HG02571 (cell line): ENCODE results near the gene DPEP1.
"Not testable (repeated sequence)": the region's sequence is repeated elsewhere in the genome, so short reads cannot be mapped to it uniquely, and the experiment has no call there.

ENCODE experiments used
- ATAC-seq: cut with Tn5 transposase; IDR thresholded peaks from one replicate; pipeline ENCODE4 v1.9.1; 2021; ENCODE audit warnings: mild to moderate bottlenecking, moderate library complexity; ENCODE audit not compliant: unreplicated experiment

DPEP1 gene

GRCh38 chr16:89577055-89577759, 36.2 kb upstream of the DPEP1 start:
- ATAC-seq, result no peak

DNA sequence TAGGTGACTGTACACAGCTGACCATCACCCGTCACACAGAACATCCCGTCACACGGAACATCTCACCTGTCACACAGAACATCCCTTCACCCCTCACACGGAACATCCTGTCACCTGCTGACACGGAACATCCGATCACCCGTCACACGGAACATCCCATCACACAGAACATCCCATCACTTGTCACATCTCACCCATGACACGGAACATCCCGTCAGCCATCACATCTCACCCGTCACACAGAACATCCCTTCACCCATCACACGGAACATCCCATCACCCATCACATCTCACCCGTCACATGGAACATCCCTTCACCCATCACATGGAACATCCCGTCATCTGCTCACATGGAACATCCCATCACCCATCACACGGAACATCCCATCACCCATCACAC, 34.1 kb upstream of the DPEP1 start:
- ATAC-seq, result no peak

DNA sequence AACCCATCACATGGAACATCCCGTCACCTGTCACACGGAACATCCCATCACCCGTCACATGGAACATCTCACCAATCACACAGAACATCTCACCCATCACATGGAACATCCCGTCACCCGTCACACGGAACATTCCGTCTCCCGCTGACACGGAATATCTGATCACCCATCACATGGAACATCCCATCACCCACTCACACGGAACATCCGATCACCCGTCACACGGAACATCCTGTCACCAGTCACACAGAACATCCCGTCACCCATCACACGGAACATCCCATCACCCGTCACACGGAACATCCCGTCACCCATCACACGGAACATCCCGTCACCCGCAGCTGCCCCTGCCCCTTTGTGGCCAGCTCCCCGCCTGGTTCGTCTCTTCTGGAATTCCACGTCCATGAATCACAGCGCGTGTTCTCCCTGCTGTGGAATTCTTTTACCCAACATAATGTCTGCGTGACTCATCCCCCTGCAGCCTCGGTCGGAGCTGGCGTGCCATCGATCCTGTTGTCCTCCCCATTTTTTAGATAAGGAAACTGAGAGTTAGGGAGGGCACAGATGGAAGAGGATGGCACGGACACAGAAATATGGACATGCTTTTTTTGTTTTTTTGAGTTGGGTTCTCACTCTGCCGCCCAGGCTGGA, 32.3 kb upstream of the DPEP1 start:
- ATAC-seq, result no peak

DNA sequence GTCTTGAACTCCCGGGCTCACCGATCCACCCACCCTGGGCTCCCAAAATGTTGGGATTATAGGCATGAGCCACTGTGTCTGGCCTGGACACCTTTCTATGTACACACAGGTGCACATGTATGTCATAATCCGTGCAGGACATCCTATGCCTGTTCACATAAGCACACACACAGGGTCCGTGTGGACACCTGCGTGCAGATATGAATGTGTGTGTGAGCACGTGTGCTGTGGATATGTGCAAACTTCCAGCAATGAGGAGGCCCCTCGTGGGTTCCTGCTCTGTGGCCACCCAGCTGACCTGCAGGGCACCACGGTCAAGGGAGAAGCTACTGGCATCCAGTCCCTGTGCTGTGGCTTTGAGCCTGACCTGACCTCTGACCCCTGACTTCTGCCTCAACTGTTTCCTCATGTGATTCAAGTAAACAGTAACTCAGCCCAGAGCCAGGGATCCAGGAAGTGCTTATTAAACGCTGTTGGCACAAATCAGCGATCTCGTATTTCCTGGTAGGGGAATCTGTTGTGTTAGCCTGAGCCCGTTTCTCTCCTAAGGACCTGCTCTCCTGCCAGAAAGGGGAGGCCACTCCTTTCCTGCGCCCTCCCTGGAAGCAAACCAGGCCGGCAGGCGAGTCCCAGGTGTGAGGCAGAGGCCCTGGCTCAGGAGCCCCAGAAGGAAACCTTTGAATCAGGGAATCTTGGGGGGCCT, 31.4 kb upstream of the DPEP1 start:
- ATAC-seq, result no peak

- ATAC-seq, result no peak
Observed at GRCh38 chr16:89582614-89583196, 30.7 kb upstream of the DPEP1 start.

DNA sequence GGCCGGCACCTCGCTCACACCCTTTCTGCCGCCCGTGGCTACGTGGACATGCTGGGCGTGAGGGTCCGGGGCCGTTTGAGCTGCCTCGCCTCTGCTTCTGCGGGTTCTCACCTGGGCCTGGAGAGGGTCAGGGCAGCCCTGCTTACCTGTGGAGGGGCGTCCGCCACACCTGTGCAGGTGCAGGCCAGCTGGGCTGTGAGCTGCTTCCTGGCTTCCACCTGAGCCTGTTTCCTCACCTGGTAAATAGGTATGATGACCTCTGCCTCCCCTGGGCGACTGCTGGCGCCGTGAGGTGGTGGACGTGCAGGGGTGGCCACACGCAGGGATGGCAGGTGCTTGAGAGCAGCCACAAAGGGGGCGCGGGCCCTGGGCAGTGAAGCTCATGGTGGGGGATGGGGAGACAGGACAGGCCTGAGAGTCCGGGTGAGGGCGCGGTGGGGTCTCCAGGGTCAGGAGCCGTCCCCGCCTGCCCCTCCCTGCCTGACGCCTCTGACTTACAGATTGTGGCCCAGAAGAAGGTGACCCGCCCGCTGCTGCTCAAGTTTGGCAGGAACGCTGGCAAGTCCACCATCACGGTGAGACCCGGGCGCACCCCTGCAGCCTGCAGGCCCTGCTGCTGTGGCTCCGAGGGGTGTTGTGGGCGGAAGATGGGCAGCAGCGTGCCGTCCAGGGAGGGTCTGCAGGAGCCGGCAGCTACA, 30.1 kb upstream of the DPEP1 start:
- ATAC-seq, result no peak

DNA sequence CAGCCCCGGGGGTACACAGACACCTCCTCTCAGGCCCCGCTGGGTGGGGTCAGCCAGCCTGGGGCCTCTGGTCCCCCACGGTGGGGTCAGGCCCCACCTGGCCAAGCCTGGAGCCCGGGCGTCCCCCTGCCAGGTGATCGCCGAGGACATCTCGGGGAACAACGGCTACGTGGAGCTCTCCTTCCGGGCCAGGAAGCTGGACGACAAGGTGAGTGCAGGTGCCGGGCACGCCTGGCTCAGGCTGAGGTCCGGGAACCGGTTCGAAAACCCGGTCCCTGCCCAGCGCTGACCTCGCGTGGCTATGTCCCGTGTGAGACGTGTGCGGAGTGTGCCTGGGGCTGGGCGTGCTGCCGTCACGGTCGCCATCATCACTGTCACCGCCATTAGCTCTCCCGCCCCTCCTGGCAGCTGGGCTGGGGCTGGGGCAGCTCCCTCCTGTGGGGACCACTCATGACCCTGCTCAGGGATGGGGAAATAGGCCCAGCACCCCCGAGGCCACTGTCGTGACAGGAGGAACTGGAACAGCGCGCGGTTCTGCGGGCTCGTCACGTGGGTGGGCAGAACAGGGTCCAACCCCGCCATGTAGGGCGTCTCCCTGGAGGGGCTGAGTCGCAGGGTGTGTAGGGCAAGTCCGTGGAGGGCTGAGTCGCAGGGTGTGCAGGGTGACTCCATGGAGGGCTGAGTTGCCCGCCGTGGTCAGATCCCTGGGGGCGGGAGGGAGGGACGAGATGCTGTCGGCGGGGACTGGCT, 29.4 kb upstream of the DPEP1 start:
- ATAC-seq, result no peak

DNA sequence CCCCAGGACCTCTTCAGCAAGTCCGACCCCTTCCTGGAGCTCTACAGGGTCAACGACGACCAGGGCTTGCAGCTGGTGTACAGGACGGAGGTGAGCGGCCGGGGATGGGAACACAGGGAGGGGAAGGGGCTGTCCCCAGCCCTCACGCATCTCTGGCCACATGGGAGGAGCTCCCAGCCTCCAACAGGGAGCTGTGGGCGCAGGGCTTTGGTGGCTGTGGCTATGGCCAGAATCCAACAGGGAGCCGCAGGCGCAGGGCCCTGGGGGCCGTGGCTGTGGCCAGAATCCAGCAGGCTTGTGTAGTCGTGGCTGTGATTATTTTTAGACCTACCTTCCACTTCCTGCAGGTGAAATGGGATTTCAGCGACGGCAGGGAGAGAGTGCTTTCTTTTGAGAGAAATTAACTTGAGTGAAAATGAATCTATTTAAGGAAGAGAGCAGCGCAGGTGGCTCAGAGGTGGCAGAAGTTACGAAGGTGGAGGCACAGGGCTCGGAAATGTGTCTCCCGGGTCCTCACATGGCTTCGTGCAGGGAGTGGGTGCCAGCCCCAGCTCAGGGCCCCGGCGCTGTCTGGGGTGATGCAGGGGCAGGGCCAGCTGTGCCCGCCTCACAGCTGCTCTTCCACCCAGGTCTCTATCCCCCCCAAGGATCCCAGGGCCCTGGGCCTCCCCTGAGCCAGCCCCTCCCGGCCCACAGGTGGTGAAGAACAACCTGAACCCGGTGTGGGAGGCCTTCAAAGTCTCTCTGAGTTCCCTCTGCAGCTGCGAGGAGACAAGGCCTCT, 28.5 kb upstream of the DPEP1 start:
- ATAC-seq, result no peak

GRCh38 chr16:89586218-89586617, 27.2 kb upstream of the DPEP1 start:
- no peak for ATAC-seq

- ATAC-seq, result no peak
Observed at GRCh38 chr16:89586853-89587252, 26.6 kb upstream of the DPEP1 start.

GRCh38 chr16:89587676-89588075, 25.8 kb upstream of the DPEP1 start:
- not testable (repeated sequence) for ATAC-seq

GRCh38 chr16:89588413-89589109, 24.9 kb upstream of the DPEP1 start:
- ATAC-seq, result no peak

GRCh38 chr16:89589241-89589926, 24.1 kb upstream of the DPEP1 start:
- no peak for ATAC-seq

DNA sequence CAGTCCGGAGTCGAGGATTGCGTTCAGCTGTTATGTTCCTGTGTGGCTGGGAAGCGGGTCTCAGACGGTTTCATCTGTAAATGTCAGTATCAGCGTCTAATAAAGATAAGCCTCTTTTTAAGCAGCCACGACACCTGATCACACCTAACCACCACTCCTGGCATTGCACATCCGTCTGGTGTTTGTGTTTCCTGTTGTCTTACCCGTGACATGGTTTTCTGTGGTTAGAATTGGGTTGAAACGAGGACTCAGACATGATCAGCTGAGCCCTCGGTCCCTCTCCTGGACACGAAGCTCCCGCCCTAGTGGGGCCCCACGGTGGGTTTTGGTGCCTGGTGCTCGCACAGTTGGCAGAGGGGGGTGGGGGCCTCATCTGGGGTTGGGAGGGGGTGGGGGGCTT, 19.6 kb upstream of the DPEP1 start:
- no peak for ATAC-seq

DNA sequence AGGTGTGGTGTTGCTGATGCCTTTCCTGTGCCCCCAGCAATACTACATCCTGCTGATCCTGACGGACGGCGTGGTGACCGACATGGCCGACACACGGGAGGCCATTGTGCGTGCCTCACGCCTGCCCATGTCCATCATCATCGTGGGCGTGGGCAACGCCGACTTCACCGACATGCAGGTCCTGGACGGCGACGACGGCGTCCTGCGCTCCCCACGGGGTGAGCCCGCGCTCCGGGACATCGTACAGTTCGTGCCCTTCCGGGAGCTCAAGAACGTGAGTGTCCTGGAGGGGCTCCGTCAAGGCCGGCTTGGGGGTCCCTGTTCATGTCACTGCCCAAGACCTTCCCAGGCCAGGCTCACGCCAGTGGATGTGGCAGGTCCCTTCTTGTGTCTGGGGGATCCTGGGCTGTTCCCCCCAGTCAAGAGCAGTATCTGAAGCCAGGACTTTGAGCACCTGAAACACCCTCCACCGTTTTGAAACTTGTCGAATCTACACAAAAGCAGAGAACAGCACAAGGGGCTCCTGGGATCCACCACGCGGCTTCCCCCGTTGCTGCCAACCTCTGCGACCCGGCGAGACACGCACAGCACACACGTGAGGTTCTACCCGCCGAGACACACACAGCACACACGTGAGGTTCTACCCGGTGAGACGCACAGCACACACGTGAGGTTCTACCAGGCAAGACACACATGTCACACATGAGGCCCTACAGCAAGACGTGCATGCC, 17.9 kb upstream of the DPEP1 start:
- ATAC-seq, result no peak

DNA sequence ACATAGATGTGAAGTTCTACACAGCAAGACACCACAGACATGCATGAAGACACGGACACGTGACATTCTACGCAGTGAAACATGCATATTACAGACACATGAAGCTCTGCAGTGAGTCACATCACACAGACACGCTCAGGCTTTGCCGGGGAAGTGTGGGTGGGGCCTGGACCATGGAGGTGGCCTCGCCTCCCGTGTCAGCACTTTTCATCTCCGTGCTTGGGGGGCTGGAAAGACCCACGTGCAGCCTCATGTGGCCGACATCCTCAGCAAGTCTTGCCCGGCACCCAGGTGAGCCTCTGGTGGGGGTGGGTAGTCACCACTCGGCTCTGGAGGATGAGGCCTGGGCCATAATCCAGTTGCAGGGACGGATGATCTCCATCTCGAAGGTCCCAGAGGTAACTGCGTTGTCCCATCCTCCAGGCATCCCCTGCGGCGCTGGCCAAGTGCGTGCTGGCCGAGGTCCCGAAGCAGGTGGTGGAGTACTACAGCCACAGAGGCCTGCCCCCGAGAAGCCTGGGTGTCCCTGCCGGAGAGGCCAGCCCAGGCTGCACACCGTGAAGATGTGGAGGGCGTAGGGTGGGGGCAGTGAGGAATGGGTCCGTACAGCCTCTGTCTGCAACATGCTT, 17.3 kb upstream of the DPEP1 start:
- ATAC-seq, result no peak

DNA sequence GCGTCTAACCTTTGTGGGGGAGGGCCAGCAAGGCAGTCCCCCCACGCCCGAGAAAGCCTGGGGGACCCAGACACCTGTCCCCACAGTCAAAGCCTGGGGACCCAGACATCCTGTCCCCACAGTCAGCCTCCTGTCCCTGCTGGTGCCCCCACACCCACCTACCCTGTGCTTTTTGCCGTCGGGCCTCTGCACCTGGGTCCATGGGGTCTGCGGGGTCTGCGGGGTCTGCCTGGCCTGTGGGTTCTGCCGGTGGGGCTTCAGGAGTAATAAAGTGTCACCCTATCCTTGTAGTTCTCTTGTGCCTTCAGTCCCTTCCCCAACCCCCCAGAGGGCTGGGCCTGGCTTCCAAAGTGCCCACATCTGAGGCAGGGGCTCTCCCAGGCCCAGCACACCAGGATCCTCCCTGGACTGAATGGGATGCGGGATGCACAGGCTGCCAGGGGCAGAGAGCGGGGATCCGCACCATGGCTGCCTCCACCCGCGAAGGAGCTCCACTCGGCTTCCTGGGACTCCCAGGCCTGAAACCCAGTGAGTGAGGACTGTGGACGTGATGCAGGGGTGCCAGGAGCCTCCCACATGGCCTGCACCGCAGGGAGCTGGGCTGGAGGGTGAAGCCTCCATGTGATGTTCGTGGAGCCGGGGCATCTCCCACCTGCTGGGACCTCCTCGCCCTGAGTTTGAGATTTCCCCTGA, 16.3 kb upstream of the DPEP1 start:
- no peak for ATAC-seq
